ENCODE results near the gene UTRN. TPM values are rescaled to one million over a fixed set of nuclear protein-coding genes. Genes with fewer than 3 reads are reported as not detected.

The UTRN gene
- total RNA-seq, 1 experiment from 2014 or later, result 125 TPM

- TF ChIP-seq AFF4 (CRISPR knock-in tag; IDR thresholded peaks at IDR 0.05; ENCODE audit: borderline replicate concordance) (peak; percentile 93; the same call in 1 of the 2 replicates), RELA (CRISPR knock-in tag; IDR thresholded peaks at IDR 0.05; ENCODE audit: borderline replicate concordance) (no peak), ZNF138 (CRISPR knock-in tag; conservative IDR thresholded peaks at IDR 0.05) (0 out of 2 replicates have a peak, but pooled peaks have one; percentile 74), ZNF671 (CRISPR knock-in tag; IDR thresholded peaks at IDR 0.05) (no peak), ZNF232 (CRISPR knock-in tag; IDR thresholded peaks at IDR 0.05) (peak; percentile 20; the same call in 1 of the 2 replicates), ZNF281 (CRISPR knock-in tag; IDR thresholded peaks at IDR 0.05) (no peak), CREB1 (CRISPR knock-in tag; IDR thresholded peaks at IDR 0.05) (no peak), ELF4 (CRISPR knock-in tag; IDR thresholded peaks at IDR 0.05; ENCODE audit: low read depth) (no peak), GABPB1 (CRISPR knock-in tag; IDR thresholded peaks at IDR 0.05) (0 out of 2 replicates have a peak, but pooled peaks have one; percentile 38), FOXK1 (CRISPR knock-in tag; IDR thresholded peaks at IDR 0.05) (peak; percentile 87), TEAD1 (CRISPR knock-in tag; IDR thresholded peaks at IDR 0.05) (no peak; the same call in 1 of the 2 replicates), FOXP4 (CRISPR knock-in tag; IDR thresholded peaks at IDR 0.05) (peak; percentile 79; the same call in 1 of the 2 replicates)
These were observed at the start of gene UTRN (continued) for GRCh38 chr6:144284783-144285547.

- H3K9me3 Mint-ChIP-seq, result peaks cover 8% of the 10 kb centered on the region
- ChIA-PET POLR2A (interaction anchor here (0.6 kb wide), 1 partner anchor 456 kb away, joined by 3 read pairs; no protein-coding TSS in a partner anchor), CTCF (interaction anchor here (1.5 kb wide), 1 partner anchor 26 kb away, joined by 3 read pairs; no protein-coding TSS in a partner anchor)
- H3K4me1 Mint-ChIP-seq, result peaks cover 19% of the 10 kb centered on the region
- no peaks in the 10 kb centered on the region; the same call in 1 of the 2 replicates for H3K27me3 Mint-ChIP-seq (ENCODE audit: low read depth)
- H3K36me3 Mint-ChIP-seq, result peaks cover 3% of the 10 kb centered on the region; the same call in 1 of the 2 replicates
- DNase-seq (ENCODE audit: low spot score) (no peak), ATAC-seq (peak; percentile 53)
- no peak for TF ChIP-seq ZNF416 (CRISPR knock-in tag; IDR thresholded peaks at IDR 0.05)
- H3K4me3 Mint-ChIP-seq, result no peak overlapping the region
- no peak overlapping the region for H3K27ac Mint-ChIP-seq
These were observed 40.4 kb upstream of the UTRN start for GRCh38 chr6:144244688-144245087.

GRCh38 chr6:144246988-144247387 lies 38.1 kb upstream of the UTRN start:
- H3K9me3 Mint-ChIP-seq, result peaks cover 19% of the 10 kb centered on the region
- no peak overlapping the region for H3K4me3 Mint-ChIP-seq
- TF ChIP-seq KAT7 (CRISPR knock-in tag; IDR thresholded peaks at IDR 0.05; ENCODE audit: borderline replicate concordance), result no peak
- TF ChIP-seq FOXK1 (CRISPR knock-in tag; IDR thresholded peaks at IDR 0.05), result no peak
- no peak for TF ChIP-seq SMAD4 (CRISPR knock-in tag; IDR thresholded peaks at IDR 0.05)
- no peak overlapping the region for H3K27ac Mint-ChIP-seq
- peaks cover 24% of the 10 kb centered on the region for H3K4me1 Mint-ChIP-seq
- peaks cover 3% of the 10 kb centered on the region; the same call in 1 of the 2 replicates for H3K36me3 Mint-ChIP-seq
- no peak for DNase-seq (ENCODE audit: low spot score)
- no peaks in the 10 kb centered on the region; the same call in 1 of the 2 replicates for H3K27me3 Mint-ChIP-seq (ENCODE audit: low read depth)
- CTCF ChIA-PET, result no interaction called here
- no peak for ATAC-seq
- POLR2A ChIA-PET, result no interaction called here

Data from WTC11 (cell line).